ENCODE results near the gene MAGEF1.

The MAGEF1 gene

DNA sequence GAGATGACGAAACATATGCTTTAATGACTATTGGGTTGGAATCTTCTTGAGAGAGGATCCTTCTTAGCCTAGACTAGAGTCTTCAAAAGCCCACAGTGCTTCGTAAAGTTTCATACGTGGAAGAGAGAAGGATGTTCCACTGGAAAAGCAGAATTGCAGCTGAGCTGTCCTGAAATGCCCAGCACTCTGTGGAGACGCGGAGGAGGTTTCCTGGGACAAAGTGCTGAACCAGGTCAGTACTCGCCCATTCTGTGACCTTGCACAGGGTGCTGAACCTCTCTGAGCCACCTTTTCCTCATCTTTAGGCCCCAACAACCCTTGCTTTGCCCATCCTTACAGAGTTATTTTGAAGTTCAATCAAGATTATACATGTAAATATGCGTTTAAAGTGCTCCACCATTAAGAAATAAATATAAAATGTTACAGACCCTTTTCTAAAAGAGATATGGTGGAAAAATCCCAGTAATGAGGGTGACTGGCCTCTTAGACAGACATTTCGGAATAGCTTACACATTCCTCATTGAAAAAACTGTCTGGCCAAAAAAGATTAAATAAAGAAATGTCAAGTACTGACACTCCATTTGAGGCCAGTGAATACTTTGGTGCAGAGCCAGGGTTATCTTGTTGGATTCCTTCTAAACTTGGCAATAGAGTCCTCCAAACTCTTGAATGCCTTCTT lies 4.2 kb upstream of the MAGEF1 start:
- Histone ChIP-seq H3K79me2 (ENCODE audit: low read length) (peaks cover 5% of the 10 kb centered on the region; the same call in 1 of the 2 replicates), H3K9ac (ENCODE audit: low read length) (no peak overlapping the region), H3K4me1 (ENCODE audit: low read length) (peaks cover 4% of the 10 kb centered on the region; the same call in 1 of the 2 replicates), H3K9me3 (ENCODE audit: insufficient read depth, low read length) (no peaks in the 10 kb centered on the region), H4K20me1 (ENCODE audit: insufficient read depth, low read length) (no peaks in the 10 kb centered on the region), H3K36me3 (replicated peaks; ENCODE audit: low read depth, low read length) (no peaks in the 10 kb centered on the region), H3K27me3 (ENCODE audit: low read depth, low read length) (no peaks in the 10 kb centered on the region), H3K4me3 (ENCODE audit: low read length) (no peak overlapping the region), H3K4me2 (ENCODE audit: low read length) (no peak overlapping the region), H2AFZ (ENCODE audit: low read depth, low read length) (no peak overlapping the region), H3K27ac (ENCODE audit: low read length) (no peak overlapping the region)
- no peak for TF ChIP-seq EZH2phosphoT487 (IDR thresholded peaks at IDR 0.05; ENCODE audit: low read depth)
- TF ChIP-seq, protein P1, sequence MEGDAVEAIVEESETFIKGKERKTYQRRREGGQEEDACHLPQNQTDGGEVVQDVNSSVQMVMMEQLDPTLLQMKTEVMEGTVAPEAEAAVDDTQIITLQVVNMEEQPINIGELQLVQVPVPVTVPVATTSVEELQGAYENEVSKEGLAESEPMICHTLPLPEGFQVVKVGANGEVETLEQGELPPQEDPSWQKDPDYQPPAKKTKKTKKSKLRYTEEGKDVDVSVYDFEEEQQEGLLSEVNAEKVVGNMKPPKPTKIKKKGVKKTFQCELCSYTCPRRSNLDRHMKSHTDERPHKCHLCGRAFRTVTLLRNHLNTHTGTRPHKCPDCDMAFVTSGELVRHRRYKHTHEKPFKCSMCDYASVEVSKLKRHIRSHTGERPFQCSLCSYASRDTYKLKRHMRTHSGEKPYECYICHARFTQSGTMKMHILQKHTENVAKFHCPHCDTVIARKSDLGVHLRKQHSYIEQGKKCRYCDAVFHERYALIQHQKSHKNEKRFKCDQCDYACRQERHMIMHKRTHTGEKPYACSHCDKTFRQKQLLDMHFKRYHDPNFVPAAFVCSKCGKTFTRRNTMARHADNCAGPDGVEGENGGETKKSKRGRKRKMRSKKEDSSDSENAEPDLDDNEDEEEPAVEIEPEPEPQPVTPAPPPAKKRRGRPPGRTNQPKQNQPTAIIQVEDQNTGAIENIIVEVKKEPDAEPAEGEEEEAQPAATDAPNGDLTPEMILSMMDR (IDR thresholded peaks at IDR 0.05; ENCODE audit: low read depth, low read length), result no peak

DNA sequence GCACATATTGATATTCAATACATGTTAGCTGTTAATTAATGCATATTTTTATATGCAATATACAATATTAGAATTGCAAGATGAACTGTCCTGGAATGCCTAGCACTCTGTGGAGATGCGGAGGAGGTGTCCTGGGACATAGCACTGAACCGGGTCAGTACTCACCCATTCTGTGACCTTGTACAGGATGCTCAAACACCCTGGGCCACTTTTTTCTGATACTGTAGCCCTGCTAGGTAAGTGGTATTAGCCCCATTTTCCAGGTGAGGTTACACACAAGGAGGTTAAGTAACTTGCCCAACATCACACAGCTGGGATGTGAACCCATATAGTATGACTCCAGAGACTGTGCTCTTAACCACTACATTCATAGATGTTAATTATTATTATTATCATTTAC lies 1.7 kb upstream of the MAGEF1 start:
- TF ChIP-seq, protein P1 (IDR thresholded peaks at IDR 0.05; ENCODE audit: low read depth, low read length), result no peak
- no peak for TF ChIP-seq EZH2phosphoT487 (IDR thresholded peaks at IDR 0.05; ENCODE audit: low read depth)
- Histone ChIP-seq H3K27ac (ENCODE audit: low read length) (no peak overlapping the region), H3K36me3 (replicated peaks; ENCODE audit: low read depth, low read length) (peaks cover 19% of the 10 kb centered on the region), H3K27me3 (ENCODE audit: low read depth, low read length) (no peaks in the 10 kb centered on the region), H3K79me2 (ENCODE audit: low read length) (peaks cover 24% of the 10 kb centered on the region), H3K4me1 (ENCODE audit: low read length) (peaks cover 21% of the 10 kb centered on the region), H3K4me3 (ENCODE audit: low read length) (no peak overlapping the region), H4K20me1 (ENCODE audit: insufficient read depth, low read length) (peaks cover 7% of the 10 kb centered on the region), H3K9ac (ENCODE audit: low read length) (no peak overlapping the region), H2AFZ (ENCODE audit: low read depth, low read length) (no peak overlapping the region), H3K9me3 (ENCODE audit: insufficient read depth, low read length) (no peaks in the 10 kb centered on the region; the same call in 1 of the 2 replicates), H3K4me2 (ENCODE audit: low read length) (no peak overlapping the region)

DNA sequence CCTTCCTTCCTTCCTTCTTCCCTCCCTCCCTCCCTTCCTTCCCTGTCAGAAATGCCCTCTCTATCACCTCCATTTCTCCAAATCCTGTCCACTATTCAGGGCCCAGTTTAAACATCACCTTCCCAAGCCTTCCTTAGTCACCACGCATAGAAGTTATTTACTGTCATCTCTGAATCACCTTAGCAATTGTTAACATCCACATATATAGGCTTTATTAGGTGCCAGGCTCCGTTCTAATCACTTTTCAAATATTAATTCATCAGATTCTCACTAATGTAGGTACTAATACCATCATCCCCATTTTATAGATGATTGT lies 1.1 kb upstream of the MAGEF1 start:
- H3K4me3 ChIP-seq (ENCODE audit: low read length), result no peak overlapping the region
- no peak overlapping the region for H3K27ac ChIP-seq (ENCODE audit: low read length)
- no peak overlapping the region for H2AFZ ChIP-seq (ENCODE audit: low read depth, low read length)
- no peaks in the 10 kb centered on the region for H3K27me3 ChIP-seq (ENCODE audit: low read depth, low read length)
- peaks cover 25% of the 10 kb centered on the region for H3K4me1 ChIP-seq (ENCODE audit: low read length)
- no peak overlapping the region for H3K9ac ChIP-seq (ENCODE audit: low read length)
- H3K4me2 ChIP-seq (ENCODE audit: low read length), result no peak overlapping the region
- TF ChIP-seq, protein P1 (IDR thresholded peaks at IDR 0.05; ENCODE audit: low read depth, low read length), result no peak
- TF ChIP-seq EZH2phosphoT487 (IDR thresholded peaks at IDR 0.05; ENCODE audit: low read depth), result no peak
- H3K79me2 ChIP-seq (ENCODE audit: low read length), result peaks cover 24% of the 10 kb centered on the region
- H4K20me1 ChIP-seq (ENCODE audit: insufficient read depth, low read length), result peaks cover 7% of the 10 kb centered on the region
- H3K36me3 ChIP-seq (replicated peaks; ENCODE audit: low read depth, low read length), result peaks cover 24% of the 10 kb centered on the region
- H3K9me3 ChIP-seq (ENCODE audit: insufficient read depth, low read length), result no peaks in the 10 kb centered on the region; the same call in 1 of the 2 replicates

DNA sequence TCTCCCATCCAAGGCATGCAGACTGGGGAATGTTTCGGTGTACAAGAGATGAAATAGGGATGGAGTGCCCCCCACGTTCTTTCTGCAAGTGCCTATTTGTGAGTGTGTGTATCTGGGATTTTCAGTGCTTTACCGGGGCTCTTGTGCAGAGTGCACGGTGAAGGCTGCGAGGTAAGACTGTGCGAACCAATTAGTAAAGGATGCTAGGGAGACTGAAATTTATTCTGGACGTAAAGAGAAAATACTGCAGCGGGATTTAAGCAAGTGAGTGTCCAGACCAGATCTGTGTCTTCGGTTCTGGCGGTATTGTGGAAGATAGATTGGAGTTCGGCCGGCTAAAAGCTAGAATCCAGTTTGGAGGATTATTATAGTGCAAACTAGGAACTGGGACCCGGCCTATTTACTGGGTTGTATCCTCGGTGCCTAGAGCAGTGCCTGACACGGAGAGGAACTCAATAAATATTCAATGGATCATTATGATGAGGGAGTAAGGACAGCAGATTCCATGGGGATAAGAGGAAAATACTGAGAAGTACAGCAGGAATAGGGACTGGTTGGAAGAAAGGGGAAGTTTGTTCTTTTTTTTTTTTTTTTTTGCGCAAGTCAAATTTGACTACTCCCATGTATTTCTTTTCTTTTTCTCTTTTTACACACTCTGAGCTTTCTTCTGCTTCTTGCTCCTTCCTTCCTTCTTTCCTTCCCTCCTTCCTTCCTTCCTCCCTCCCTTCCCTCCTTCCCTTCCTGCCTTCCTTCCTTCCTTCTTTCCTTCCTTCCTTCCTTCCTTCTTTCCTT lies 580 bp upstream of the MAGEF1 start:
- Histone ChIP-seq H3K4me3 (ENCODE audit: low read length) (peak overlapping the region; percentile 88), H3K4me1 (ENCODE audit: low read length) (peaks cover 25% of the 10 kb centered on the region), H3K9ac (ENCODE audit: low read length) (peak overlapping the region; percentile 86), H3K27ac (ENCODE audit: low read length) (peak overlapping the region; percentile 15; the same call in 1 of the 2 replicates), H4K20me1 (ENCODE audit: insufficient read depth, low read length) (peaks cover 7% of the 10 kb centered on the region), H3K9me3 (ENCODE audit: insufficient read depth, low read length) (no peaks in the 10 kb centered on the region; the same call in 1 of the 2 replicates), H3K4me2 (ENCODE audit: low read length) (peak overlapping the region; percentile 93), H3K27me3 (ENCODE audit: low read depth, low read length) (no peaks in the 10 kb centered on the region), H3K36me3 (replicated peaks; ENCODE audit: low read depth, low read length) (peaks cover 30% of the 10 kb centered on the region), H3K79me2 (ENCODE audit: low read length) (peaks cover 24% of the 10 kb centered on the region), H2AFZ (ENCODE audit: low read depth, low read length) (peak overlapping the region; percentile 83)
- no peak for TF ChIP-seq EZH2phosphoT487 (IDR thresholded peaks at IDR 0.05; ENCODE audit: low read depth)
- TF ChIP-seq, protein P1 (IDR thresholded peaks at IDR 0.05; ENCODE audit: low read depth, low read length), result no peak

All from OCI-LY3 (cell line).